ENCODE results near the gene FRZB.

DNA sequence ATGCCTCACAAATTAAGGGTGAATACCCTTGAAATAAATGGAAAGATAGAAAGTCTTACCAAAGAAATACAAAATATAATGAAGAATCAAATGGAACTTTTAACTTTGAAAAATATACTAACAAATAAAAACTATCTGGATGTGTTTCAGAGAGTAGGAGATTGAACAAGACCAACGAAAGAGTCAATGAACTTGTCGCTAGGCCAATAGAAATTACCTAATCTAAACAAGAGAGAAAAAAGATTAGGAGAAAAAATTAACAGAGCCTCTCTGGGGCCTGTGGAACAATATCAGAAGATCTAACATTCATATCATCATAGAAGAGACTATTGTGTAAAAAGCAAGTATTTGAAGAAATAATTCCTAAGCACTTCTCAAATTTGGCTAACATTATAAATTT, 11.1 kb downstream of the FRZB start:
- TF ChIP-seq POLR2A (IDR thresholded peaks at IDR 0.05): no peak
- TF ChIP-seq, protein P1, sequence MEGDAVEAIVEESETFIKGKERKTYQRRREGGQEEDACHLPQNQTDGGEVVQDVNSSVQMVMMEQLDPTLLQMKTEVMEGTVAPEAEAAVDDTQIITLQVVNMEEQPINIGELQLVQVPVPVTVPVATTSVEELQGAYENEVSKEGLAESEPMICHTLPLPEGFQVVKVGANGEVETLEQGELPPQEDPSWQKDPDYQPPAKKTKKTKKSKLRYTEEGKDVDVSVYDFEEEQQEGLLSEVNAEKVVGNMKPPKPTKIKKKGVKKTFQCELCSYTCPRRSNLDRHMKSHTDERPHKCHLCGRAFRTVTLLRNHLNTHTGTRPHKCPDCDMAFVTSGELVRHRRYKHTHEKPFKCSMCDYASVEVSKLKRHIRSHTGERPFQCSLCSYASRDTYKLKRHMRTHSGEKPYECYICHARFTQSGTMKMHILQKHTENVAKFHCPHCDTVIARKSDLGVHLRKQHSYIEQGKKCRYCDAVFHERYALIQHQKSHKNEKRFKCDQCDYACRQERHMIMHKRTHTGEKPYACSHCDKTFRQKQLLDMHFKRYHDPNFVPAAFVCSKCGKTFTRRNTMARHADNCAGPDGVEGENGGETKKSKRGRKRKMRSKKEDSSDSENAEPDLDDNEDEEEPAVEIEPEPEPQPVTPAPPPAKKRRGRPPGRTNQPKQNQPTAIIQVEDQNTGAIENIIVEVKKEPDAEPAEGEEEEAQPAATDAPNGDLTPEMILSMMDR (IDR thresholded peaks at IDR 0.05): no peak

Data from thyroid gland (tissue), 4 donors.